GM12864 (cell line): ENCODE data around the gene KITLG.

Source experiments
- DNase-seq: peaks from one replicate; pipeline ENCODE4 v3.0.0-alpha.2; 2011; ENCODE audit warnings: low read depth
- H3K4me3 ChIP-seq: 2 replicates; pipeline ENCODE4 v1.5.1; 2011; ENCODE audit warnings: mild to moderate bottlenecking, low read depth, low read length, control low read depth
- CTCF ChIP-seq: IDR thresholded peaks from 2 replicates; pipeline ENCODE4 v1.5.1; 2011; ENCODE audit warnings: low read depth, mild to moderate bottlenecking, moderate library complexity, low read length, control low read depth, inconsistent platforms; ENCODE audit errors: missing control alignments

The KITLG gene

DNA sequence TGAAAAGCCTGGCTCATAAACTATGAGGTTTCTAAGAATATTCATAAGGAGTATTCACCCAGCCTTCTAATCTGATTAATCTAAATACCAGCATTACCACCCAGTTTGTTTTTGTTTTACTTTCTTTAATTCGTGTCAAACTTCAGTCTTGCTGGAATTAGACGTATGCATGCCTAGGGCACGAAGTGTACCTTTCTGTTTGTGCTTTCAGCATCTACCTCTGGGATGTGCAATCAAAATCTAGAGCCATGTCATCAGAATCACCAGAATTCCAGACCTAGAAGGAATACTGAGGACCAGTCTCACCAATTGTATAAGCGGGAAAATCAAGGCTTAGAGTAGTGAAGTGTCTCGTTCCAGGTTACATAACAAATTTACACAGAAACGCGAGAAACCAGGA lies 57.3 kb downstream of the KITLG start:
- H3K4me3 ChIP-seq: no peak overlapping the region
- no peak for TF ChIP-seq CTCF
- DNase-seq: no peak

GRCh38 chr12:88520436-88520820 lies 59.8 kb downstream of the KITLG start:
- H3K4me3 ChIP-seq: no peak overlapping the region
- no peak for TF ChIP-seq CTCF
- no peak for DNase-seq

GRCh38 chr12:88519802-88520435 lies 60.4 kb downstream of the KITLG start:
- no peak for TF ChIP-seq CTCF
- DNase-seq: no peak
- H3K4me3 ChIP-seq: no peak overlapping the region

GRCh38 chr12:88518863-88519403 lies 61.3 kb downstream of the KITLG start:
- DNase-seq: no peak
- no peak overlapping the region for H3K4me3 ChIP-seq
- no peak for TF ChIP-seq CTCF

DNA sequence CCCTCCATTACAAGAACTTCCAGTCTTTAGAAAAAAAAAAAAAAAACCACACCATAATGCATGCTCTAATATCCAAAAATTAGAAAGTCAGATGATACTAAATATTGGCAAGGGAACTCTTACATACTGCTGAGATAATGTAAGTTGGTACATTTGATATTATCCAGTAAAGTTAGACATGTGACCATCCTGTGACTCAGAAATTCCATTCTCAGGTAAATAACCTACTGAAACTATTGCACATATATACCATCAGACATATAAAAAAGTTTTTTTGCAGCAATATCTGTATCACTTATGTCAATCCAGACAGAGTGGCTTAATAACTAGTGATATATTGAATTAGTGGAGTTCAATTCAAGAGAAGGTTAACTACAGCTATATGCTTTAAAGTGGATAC lies 63.5 kb downstream of the KITLG start:
- DNase-seq: no peak
- H3K4me3 ChIP-seq: no peak overlapping the region
- no peak for TF ChIP-seq CTCF

DNA sequence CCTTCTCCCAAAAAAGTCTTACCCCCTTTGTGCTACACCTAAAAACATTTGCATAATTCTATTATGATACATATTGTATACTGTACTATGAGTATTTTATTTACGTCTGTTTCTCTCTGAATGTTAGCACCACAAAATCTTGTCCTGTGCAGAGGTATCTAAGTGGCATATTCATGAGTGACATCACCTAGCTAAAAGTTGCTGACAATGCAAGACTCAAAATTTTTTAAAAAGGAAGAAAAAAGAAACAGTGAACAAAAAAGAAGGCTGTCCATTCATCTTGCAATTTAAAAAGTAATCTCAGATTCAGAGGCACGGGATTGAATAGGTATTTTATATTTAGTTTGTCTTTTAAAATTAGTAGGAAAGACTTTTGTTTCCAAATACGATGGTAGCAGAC lies 69.4 kb downstream of the KITLG start:
- DNase-seq: no peak
- no peak for TF ChIP-seq CTCF
- H3K4me3 ChIP-seq: no peak overlapping the region

DNA sequence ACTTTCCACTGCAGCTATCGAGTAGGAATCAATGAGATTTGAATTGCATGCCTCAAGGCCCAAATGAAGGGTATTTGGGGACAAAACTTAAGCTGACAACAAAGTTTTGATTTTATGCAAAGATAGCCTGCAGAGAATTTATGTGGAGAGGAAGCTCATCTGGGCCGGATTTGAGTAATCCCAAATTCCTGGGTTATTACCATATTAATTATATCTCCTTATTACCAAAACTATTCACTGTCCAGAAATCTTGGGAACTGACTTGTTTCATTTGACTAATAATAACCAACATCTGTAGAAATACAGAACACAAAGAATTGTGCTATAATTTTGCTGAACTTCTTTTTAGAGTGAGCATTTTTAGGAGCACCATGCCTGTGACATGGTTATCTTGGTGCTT lies 70.4 kb downstream of the KITLG start:
- no peak for TF ChIP-seq CTCF
- H3K4me3 ChIP-seq: no peak overlapping the region

More for the DNA sequence above, 70.4 kb downstream of the KITLG start:
- no peak for DNase-seq
